DLD1 (cell line): Measurements from ENCODE around the gene RAET1L.
"Not testable (repeated sequence)": the region's sequence is repeated elsewhere in the genome, so short reads cannot be mapped to it uniquely, and the experiment has no call there.

Experiments
- in situ Hi-C: cut with HindIII; loops from 2 replicates; pipeline ENCODE4 v1.10.0; 2017; ENCODE audit warnings: low sequenced_read_pairs

The RAET1L gene

DNA sequence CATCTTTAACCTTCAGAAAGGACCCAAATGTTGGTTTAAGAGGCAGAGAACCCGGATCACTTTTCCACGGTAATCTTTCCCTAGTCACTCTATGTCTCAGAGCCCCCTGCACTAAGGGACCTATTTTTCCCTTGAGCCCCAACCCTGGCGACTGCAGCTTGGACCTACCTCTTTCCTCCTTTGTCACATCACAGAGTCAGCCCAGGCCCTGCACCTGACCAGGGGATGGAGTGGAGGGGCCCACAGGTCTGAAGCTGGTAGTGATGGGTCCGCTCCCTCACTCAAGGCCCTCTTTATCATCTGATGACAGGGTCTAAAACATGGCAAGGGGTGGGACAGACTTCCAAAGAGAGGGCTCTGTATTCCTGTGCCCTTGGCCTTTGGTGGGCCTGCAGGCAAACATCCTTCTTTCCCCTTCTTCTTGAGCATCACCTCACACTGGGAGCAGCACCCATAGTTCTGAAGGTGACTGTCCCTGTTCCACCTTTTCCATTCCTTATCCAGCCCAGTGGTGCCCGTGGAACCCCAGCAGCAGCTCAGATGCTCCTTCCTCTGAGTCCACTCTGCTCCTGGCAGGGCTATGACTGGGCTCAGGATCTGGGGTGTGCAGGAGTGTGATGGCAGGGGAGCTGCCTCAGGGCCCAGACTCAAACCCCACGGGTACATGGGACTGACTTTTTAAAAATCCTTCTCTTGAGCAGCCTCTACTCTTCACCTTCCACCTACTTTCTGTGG, 6.3 kb downstream of the RAET1L start:
- in situ Hi-C loops, result no loop called here

DNA sequence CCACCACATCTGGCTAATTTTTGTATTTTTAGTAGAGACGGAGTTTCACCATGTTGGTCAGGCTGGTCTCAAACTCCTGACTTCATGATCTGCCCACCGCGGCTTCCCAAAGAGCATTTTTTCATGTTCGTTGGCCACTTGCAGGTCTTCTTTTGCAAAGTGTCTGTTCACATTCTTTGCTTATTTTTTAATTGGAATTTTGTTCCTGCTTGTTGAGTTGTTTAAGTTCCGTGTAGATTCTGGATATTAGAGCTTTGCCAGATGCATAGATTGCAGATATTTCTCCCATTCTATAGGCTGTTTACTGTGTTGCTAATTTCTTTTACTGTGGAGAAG, 8.2 kb downstream of the RAET1L start:
- in situ Hi-C loops, result not testable (repeated sequence)

DNA sequence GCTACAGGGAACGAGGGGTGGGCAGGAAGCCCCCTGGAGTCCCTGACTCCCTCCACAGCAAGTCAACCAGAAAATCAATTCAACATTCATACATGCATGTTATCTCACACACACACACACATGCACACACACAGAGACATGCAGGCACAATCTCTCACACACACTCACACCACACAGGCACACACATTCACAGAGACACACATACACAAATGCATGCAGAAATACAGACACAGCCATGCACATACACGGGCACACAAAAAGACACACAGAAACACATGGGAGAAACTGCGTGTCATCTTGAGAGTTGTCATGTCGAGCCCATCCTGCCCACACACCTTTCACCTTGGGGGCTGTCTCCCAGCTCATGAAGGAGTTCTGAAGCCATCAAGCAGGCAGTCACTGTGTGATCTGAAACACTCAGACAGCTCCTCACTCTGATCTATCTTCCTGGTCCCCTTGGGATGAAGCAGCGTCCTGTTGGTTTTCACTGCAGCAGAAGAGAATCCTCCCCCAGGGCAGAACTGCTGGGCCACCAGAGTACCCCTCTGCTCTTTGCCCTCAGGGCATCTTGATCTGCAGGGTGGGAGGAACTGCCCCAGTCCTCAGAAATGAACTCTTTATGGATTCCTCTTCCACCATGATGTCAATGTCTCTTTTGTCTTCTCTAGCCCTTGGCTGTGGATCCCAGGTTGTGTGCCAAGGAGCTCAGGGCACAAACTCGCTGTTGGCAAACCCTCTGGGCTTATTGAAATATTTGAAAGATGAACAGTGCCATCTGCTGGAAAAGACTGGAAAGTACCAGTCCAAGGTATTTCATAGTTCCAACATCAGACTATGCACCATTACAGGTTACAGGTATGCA, 8.8 kb downstream of the RAET1L start:
- in situ Hi-C loops, result no loop called here

DNA sequence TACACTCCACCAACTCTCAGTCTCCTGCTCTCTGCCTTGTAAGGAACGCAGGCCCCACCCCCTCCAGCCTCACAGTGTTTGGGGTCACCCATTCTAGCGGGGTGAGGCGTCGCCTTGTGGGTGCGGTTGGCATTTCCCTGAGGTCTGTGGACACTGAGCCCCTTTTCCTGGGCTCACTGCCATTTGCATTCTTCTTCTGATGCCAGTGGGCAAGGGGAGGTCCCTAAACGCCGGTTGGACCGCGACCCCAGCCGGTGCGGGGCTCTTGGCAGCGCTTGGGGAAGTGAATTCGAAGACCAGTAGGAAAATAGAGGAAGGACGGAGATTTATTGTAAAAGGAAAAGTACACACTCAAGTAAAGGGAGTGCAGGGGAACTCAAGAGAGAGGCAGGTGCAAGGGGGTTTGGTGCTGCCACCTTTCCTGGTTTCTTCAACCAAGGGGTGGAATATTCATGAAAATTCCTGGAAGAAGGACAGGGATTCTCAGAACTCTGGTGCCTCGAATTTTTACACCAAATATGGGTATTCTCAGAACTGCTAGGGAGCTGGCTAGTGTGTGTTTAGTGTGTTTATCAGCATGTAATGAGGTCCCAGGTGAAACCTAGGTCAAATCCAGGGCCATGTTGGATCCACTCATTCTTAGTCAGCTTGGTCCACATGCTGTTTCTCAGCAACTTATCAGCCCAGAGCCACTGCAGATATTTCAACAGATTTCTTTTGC, 9.9 kb downstream of the RAET1L start:
- in situ Hi-C loops, result not testable (repeated sequence)

DNA sequence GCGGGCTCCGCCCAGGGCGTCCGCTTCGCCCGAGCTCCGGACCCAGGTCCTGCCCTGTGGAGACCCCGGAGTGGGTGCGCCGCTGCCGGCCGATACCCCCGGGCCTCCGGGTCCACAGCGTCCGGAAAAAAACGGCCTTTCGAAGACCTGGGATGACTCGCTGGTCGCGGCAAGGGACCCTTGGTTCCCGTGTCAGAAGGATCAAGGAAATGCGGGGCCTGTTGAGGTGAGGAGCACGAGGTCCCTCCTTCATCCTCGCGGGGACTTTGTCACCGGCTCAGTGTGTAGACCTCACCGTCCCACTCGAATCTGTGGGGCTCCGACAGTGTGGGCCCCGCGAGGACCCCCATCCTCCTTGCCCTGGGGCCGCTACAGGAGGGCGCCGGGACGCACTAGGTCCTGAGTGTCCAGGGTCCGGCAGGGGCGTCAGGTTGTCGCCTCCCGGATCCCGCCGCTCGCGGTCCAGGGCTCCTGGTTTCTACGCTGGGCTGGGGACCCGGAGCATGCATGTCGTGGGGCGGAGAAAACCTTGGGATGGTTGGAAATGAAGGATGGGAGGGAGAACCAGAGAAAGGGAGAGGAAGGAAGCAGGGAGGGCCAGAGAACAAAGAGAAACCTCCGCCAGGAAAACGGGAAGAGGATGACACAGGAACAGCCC, 10.6 kb downstream of the RAET1L start:
- in situ Hi-C loops, result not testable (repeated sequence)

DNA sequence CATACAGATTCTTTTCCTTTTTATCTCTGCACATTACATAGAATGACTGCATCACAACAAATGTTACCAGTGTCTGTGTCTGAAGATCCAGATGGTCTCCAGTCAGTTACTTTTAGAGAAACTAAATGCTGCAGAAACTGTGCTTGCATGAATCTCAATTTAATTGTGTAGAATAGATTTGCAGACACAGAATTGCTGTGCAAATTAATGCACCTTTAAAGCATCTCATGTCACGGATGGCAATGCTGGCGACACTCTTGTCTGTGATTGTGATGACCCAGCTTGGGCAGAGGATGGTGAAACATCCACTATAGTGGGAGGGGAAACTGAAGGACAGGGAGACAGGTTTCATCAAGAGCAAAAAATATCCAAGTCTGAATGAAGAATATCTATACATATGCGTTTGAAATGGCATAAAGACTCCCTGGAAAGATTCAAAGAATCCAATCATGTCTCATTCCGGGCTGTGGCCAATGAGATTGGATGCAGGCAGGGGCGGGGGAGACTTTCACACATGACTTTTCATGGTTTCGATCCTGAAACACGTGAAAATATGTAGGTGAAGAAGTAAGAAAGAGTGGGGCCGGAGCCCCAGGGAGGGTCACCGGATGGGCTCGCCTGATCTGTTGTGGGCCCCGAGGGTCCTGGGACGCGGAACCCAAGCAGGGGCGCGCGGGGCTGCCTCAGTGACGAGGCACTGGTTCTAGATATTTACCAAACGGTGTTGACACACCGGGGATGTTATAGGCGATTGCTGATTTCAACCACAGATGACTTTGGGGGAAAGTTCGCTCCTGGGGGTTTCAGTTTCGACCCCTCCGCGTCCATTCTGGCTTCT, 11.3 kb downstream of the RAET1L start:
- in situ Hi-C loops, result not testable (repeated sequence)

DNA sequence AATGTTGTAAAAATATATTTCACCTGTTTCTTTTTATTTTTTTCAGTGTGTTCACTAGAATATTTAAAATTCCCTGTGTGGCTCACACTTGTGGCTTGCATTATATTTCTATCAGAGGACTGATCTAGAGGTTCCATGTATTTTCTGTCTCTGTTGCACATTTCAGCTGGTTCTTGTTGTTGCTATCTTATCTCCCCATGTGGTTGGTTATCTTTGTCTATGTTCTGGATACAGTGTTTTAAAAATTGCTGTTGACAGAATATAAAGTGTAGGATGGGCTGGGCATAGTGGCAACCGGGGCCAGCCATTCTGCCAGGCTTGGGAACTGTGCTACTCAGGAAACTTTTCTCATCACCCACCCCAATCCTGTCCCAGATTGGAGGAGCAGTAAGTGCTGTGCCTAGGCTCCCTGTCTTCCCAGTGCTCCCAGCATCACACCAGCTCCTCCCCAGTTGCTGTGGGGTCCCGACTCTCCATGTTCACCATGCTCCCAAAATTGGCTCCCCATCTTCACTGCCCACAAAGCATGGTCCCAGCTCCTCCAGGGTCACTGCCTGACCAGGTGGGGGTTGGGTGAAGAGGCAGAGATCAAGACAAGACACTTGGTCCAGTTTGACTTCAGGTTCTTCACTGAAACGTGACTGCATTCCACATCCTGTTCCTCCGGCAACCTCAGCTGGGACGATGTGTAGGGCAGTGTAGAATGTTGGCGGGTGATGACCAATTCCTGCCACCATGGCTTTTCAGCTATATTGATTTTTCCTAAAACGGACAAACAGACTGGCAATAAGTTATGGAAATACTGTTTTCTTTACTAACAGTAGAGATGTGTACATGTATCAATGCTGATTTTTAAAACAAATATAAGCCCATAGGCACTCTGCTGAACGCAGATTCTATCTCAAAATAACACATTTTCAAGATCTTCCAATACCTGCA, 12.2 kb downstream of the RAET1L start:
- in situ Hi-C loops, result not testable (repeated sequence)

DNA sequence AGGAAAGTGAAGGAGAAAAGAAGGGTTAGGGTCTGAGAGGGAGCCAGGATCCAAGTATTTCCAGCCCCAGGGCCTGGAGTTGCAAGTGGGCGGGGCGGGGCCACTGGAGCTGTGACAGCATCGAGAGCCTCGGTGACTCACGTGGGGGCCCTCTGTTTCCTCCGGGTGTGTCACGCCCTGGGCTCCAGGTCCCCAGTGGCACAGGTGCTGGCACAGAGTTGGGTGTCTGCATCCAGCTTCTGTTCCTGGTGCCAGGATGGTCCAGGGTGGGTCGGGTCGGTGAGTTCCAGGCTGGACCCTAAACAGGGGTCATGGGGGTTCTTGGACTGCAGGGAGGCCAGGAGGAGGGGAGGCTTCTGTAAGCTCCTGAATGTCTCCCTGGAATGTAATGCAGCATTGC, 16.7 kb downstream of the RAET1L start:
- in situ Hi-C loops, result no loop called here

DNA sequence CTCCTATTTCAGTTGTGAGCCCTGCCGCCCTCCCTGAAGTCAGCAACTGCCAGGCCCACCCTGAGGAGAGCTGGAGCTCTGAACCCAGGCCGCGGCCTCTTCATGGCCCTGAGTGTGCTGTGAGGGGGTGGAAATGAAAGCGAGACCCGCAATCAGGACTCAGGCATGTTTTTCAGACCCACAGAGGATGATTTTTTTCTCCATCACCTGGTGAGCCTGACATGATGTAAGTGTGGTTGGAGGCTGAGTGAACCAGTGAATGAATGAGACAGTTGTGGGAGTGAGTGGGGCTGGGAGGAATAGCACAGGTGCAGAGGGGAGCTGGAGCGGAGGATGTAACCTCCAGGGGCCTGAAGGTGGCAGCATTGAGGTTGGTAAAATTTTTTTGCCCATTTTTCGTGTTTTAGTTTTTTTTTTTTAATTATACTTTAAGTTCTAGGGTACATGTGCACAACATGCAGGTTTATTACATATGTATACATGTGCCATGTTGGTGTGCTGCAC, 18.3 kb downstream of the RAET1L start:
- in situ Hi-C loops, result no loop called here

DNA sequence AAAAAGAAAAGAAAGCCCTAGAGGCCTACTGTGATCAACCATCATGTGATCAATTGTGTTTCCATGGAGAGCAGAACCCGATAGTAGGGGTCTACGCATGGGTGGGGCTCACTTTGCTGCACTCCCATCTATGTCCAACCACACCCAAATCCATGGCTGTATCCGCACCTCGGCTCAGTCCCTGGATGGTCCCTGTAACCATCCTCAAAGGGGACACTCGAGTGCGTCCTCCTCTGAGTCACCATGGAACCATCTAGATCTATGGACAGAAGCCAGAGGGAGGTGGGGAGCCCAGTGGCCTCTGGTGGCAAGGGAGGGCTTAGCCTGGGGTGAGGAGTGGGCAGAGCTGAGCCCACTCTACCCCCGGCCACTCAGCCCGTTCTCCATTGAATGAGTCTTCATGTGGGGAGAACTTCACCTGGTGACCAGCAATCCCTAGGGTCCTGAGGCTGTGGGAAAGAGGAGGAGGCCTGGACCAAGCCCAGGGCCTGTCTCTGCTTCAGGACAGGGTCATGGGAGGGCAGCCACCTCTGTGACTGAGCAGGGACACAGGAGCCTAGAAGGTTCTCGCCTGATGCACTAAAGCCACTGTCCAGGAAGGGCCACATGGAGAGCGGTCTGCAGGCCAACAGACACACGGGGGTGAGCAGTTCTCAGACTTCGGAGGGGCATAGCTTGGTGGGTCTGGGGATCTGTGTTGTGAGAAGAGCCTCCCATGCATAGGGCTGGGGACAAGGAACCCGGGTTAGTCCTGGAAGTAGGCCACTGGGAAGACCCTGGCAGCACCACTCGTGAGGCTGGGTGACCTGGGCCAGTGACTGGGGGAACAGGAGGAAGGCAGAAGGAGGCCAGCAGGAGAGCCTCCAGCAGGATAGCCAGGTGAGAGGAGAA, 19.3 kb downstream of the RAET1L start:
- in situ Hi-C loops, result no loop called here

DNA sequence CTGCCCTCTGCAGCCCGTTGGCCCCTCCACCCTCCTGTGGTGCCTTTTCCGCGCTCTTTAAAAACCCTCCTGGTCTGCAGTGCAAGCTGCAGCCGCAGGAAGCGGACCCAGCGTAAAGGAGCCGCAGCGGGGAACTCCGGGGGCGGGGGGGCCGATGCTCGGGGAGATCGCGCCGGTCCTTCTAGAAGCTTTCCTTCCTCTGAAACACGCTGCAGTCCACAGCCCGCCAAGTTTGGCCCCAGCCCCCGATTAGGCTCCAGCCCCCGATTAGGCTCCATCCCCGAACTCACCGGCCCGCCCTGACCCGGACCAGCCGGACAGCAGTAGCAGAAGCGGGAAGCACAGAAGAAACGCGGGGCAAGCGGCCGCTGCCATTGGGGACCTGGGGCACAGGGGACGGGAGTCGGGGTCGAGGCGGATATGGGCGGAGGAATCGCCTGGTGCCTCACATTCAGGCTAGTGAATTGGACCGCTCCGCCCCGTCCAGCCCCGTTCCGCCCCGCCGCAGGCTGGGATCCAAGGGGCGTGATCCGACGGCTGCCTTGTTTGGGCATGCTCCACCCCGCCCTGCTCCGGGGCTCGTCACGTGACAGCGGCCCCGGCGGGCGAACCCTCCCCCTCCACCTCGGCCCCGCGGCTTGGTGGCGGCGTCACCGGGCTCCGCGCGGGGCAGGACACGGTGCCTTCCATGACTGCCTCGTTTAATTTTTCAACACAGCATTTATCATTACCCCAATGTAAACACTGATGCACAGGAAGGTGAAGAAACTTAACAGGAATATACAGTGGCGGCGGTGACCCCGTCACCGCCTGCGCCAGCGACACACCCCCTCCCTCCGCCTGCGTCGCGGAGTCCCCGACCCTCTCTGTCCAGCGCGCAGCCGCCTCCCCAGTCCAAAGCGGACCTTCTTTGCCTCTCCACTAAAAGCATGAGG, 20.3 kb downstream of the RAET1L start:
- in situ Hi-C loops, result no loop called here

DNA sequence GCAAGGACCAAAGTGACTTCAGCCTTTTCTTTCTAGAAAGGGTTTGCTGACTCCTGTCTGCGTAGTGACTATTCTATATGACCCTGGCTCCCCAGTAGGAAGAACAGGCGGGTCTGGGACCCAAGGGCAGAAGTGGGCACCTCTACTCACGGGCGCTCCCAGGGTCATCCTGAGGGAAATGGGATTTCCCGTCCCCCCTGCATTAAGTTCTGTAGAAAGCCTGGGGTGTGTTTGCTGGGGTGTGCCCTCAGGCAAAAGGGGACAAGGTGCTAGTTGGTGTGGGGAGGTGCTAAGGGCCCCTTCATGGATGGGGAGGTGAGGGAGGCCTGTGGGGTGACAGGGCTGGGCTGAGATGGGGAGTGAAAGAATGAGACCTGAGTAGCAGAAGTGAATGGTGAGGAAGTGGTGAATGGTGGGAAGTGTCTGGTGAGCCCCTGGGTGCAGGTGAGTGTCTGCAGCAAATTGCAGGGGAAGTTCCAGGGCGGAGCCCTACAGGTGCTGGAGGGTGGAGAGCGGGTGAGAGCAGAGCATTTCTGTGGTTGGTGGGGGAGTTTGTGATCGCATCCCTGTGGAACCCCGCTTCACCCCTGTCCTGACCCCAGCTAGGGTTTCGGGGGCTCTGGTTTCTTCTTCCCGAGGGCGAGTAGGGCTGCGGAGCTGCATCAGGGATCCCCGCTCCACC, 21.1 kb downstream of the RAET1L start:
- in situ Hi-C loops, result no loop called here

DNA sequence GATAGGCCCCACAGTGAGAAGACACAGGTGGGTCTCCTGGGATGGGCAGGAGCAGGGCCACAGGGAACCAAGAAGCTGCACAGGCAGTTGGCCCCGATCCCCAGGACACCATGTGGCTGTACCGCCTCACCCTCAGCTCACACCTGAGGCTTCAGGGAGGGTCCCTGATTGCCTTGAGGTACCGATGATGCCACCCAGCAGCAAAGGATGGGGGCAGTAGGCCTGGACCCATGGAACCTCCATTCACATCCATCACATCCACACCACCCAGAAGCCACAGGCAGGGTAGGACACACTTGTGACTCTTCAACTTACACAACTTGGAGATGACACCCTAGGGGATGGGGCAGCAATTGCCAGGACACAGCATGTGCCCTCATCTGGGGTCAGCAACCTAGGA, 21.7 kb downstream of the RAET1L start:
- in situ Hi-C loops, result not testable (repeated sequence)

DNA sequence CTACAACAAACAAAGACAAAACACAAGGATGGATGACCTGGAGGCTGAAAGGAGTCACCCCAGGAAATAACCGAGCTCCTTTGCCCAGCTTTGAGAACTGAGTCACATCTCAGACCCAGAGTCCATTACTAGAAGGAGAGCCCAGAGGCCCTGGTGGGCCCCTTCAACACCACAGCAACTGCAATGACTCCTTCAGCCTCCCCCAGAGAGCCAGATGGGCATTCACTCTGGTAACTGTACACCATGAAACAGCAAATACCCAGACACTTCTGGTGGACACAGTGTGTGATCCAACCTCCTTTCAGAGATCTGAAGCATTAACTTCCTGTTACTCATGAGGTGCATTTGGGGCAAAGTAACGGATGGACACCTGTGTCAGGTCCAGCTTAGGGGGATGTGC, 22.6 kb downstream of the RAET1L start:
- in situ Hi-C loops, result no loop called here

DNA sequence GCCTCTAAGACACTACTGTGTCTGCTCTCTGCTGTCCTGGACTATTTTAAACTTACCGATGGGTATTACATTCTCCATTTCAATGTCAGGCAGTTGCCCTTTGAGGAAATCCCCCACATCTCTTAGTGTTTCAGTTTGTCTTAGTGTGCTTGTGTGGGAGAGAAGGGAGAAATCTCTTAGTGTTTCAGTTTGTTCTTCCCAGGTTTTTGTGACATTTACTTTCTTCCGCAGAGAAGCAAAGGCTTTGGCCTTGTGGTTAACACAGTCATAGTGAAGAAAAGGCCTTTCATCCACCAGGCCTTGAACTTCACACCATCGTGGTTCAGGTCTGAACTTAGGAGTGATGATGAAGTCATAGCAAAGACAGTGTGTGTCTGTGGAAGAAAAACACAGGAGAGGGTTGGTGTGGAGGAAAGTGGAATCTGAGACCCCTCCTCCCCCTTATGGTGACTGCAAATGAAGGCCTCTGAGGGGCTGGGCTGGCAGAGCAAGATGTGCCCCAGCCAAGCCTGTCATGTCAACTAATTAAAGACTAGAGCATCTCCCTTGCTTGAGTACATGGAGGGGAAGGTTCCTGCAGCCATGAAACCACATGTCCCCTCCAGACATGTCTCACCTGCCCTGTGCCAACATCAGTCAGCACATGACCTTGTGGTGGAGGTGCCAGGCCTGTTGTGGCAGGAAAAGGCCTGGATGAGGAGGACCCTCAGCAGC, 23.9 kb downstream of the RAET1L start:
- in situ Hi-C loops, result no loop called here

DNA sequence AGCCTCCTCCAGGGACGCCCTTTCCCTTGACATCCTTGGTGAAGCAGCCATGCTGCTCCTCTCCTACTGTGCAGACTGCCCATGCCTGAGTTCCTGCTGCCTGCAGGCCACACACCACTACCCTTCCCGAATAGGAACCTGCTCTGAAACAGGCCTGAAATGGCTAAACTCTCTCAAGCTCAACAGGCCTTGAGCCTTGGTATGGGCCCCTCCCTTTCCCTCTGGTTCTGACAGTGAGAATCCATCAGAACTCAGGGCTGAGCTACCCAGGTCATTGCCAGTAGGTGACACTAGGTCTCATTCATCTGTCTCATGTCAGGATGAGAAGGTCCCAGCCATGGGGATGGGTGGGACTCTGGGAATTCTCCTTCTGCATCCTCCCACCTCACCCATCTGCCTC, 25.7 kb downstream of the RAET1L start:
- in situ Hi-C loops, result no loop called here
